Subcutaneous adipose tissue (tissue), 4 donors: ENCODE measurements around the gene ARMH1. TPM values are rescaled to one million over a fixed set of nuclear protein-coding genes. Genes with fewer than 3 reads are reported as not detected.

ENCODE experiments used
- total RNA-seq, 4 donors: library from RNA; depleted of rRNA; stranded (reverse); fragments of >200 nt; gene quantifications; one replicate each; pipeline ENCODE4 v1.1.0, GENCODE V29; 2016
- TF ChIP-seq, protein P1 (sequence below): fragments of 450-650 bp; IDR thresholded peaks from one replicate; pipeline ENCODE4 v1.5.1; 2016; ENCODE audit warnings: low read depth, mild to moderate bottlenecking, control low read depth, antibody characterized with exemption, moderate library complexity

The ARMH1 gene
- total RNA-seq, 4 donors from 2014 or later = 2.4 to 18.9 TPM; not detected in 2

- TF ChIP-seq, protein P1, sequence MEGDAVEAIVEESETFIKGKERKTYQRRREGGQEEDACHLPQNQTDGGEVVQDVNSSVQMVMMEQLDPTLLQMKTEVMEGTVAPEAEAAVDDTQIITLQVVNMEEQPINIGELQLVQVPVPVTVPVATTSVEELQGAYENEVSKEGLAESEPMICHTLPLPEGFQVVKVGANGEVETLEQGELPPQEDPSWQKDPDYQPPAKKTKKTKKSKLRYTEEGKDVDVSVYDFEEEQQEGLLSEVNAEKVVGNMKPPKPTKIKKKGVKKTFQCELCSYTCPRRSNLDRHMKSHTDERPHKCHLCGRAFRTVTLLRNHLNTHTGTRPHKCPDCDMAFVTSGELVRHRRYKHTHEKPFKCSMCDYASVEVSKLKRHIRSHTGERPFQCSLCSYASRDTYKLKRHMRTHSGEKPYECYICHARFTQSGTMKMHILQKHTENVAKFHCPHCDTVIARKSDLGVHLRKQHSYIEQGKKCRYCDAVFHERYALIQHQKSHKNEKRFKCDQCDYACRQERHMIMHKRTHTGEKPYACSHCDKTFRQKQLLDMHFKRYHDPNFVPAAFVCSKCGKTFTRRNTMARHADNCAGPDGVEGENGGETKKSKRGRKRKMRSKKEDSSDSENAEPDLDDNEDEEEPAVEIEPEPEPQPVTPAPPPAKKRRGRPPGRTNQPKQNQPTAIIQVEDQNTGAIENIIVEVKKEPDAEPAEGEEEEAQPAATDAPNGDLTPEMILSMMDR = no peak
These were observed 56.4 kb downstream of the ARMH1 start, which contains the start of gene RNU5D-1 for GRCh38 chr1:44730741-44731512. RNU5D-1 (minus strand) TSS chr1:44731170.

DNA sequence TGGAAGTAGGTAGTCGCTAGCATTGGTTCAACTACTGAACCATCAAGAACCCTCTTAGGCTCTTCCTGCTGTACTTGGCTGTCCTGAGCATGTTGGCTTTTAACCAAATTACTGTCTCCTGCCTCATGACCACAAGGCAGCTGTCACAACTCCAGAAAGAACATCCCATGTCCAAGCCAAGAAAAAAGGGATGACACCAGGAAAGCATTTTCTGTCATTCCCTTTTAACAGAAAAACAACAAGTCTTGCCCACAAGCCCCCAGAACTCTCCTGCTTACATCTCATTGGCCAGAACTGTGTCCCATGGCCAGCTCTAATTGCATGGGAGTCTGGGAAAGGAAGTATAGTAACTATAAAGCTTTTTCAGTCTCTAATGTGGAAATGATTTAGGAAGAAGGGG lies 58.9 kb downstream of the ARMH1 start:
- TF ChIP-seq, protein P1 = no peak

DNA sequence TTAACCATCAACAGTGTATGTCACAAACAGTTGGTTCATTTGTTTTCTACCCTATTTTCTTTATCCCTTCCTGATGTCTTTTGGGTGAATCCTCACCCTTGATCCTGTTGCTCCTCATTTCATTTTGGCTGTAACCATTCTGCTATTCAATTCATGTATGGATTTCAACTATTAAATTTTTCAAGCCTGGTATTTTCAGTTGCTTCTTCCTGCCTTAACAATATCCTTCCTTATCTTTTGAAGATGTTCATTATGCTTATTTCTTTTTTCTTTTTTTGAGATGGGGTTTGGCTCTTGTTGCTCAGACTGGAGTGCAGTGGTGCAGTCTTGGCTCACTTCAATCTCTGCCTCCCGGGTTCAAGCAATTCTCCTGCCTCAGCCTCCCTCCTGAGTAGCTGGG lies 59.3 kb downstream of the ARMH1 start:
- TF ChIP-seq, protein P1 = no peak

GRCh38 chr1:44735992-44736391 lies 61.5 kb downstream of the ARMH1 start:
- TF ChIP-seq, protein P1 = no peak

- TF ChIP-seq, protein P1 = no peak
These were observed 65.0 kb downstream of the ARMH1 start, which contains the start of gene KIF2C for GRCh38 chr1:44739307-44740178. KIF2C (plus strand) TSS chr1:44739837; CDS start chr1:44739933, 96 bp downstream.

DNA sequence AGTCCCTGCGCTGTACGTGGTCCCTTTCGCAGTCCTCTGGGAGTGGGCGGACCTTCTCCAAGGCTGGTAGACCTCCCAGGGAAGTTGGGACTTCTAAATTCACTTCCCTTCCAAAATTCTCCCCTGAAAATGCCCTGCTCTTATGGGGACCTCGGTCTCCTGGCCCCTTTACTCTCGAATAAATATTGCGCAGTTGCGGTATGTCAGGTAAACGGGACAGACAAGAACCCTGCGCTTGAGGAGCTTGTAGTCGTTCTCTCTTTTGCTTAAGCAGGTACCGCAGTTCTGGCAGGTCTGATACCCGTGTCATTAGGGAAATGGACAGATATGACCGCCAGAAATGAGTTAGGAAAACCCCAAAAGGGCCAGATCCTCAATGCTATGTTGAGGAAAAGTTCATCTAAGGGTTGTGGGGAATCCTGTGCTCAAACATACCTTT lies 65.7 kb downstream of the ARMH1 start:
- TF ChIP-seq, protein P1 = no peak

- TF ChIP-seq, protein P1 = no peak
These were observed 68.7 kb downstream of the ARMH1 start for GRCh38 chr1:44743211-44743610.
